ENCODE results near the gene ERF.
A peak's percentile ranks its signal among the peaks of the same experiment; 100 is the strongest.

ERF gene

GRCh38 chr19:42242069-42242511 lies 12.8 kb downstream of the ERF start:
- DNase-seq (ENCODE audit: low spot score): no peak

GRCh38 chr19:42241279-42241678 lies 13.6 kb downstream of the ERF start:
- no peak for DNase-seq (ENCODE audit: low spot score)

GRCh38 chr19:42239544-42240220 lies 15.2 kb downstream of the ERF start:
- DNase-seq (ENCODE audit: low spot score): no peak

- no peak for DNase-seq (ENCODE audit: low spot score)
These were observed 19.7 kb downstream of the ERF start for GRCh38 chr19:42235181-42235580.

GRCh38 chr19:42234364-42234763 lies 20.6 kb downstream of the ERF start:
- DNase-seq (ENCODE audit: low spot score): no peak

- no peak for DNase-seq (ENCODE audit: low spot score)
These were observed 21.1 kb downstream of the ERF start for GRCh38 chr19:42233678-42234292.

- DNase-seq (ENCODE audit: low spot score): no peak
These were observed 21.8 kb downstream of the ERF start for GRCh38 chr19:42233106-42233505.

GRCh38 chr19:42232435-42232834 lies 22.5 kb downstream of the ERF start:
- no peak for DNase-seq (ENCODE audit: low spot score)

- no peak for DNase-seq (ENCODE audit: low spot score)
These were observed 24.4 kb downstream of the ERF start for GRCh38 chr19:42230571-42230970.

- DNase-seq (ENCODE audit: low spot score): no peak
These were observed 25.0 kb downstream of the ERF start for GRCh38 chr19:42229855-42230351.

- DNase-seq (ENCODE audit: low spot score): no peak
These were observed 25.6 kb downstream of the ERF start for GRCh38 chr19:42229301-42229854.

GRCh38 chr19:42228641-42229040 lies 26.3 kb downstream of the ERF start:
- DNase-seq (ENCODE audit: low spot score): no peak

- no peak for DNase-seq (ENCODE audit: low spot score)
These were observed 28.0 kb downstream of the ERF start for GRCh38 chr19:42226886-42227285.

- DNase-seq (ENCODE audit: low spot score): no peak
These were observed 29.1 kb downstream of the ERF start for GRCh38 chr19:42225718-42226292.

GRCh38 chr19:42224940-42225717 lies 29.8 kb downstream of the ERF start:
- DNase-seq (ENCODE audit: low spot score): no peak

- no peak for DNase-seq (ENCODE audit: low spot score)
These were observed 34.2 kb downstream of the ERF start for GRCh38 chr19:42220751-42221097.

GRCh38 chr19:42219812-42220750 lies 34.8 kb downstream of the ERF start, which contains the start of gene ZNF526:
Gene ZNF526, plus strand, starts transcription at chr19:42220312. Its CDS starts 4,092 bp downstream, at chr19:42224404.
- peak; percentile 100 for DNase-seq (ENCODE audit: low spot score)

GRCh38 chr19:42217520-42218437 lies 37.1 kb downstream of the ERF start, which contains the start of gene DEDD2:
Gene DEDD2, minus strand, starts transcription at chr19:42217677. Its CDS starts 670 bp downstream, at chr19:42217007.
- DNase-seq (ENCODE audit: low spot score): peak; percentile 96

- peak; percentile 67 for DNase-seq (ENCODE audit: low spot score)
These were observed 38.0 kb downstream of the ERF start for GRCh38 chr19:42216653-42217519.

Measured in HuH-7 (cell line).